Hepatocyte (in vitro differentiated cells): ENCODE measurements around the gene DLG2. TPM values are rescaled to one million over a fixed set of nuclear protein-coding genes. Genes with fewer than 3 reads are reported as not detected.

Experiments used
- DNase-seq: peaks from one replicate; pipeline ENCODE4 v3.0.0-alpha.2; 2016; ENCODE audit warnings: low spot score
- H2AFZ ChIP-seq: fragments of 200-600 bp; sonication (generic); 2 replicates; pipeline ENCODE4 v1.6.0; 2016; ENCODE audit warnings: antibody characterized with exemption, mild to moderate bottlenecking
- H3K27ac ChIP-seq: fragments of 200-600 bp; sonication (generic); 2 replicates; pipeline ENCODE4 v1.5.1; 2016; ENCODE audit warnings: mild to moderate bottlenecking
- H3K27me3 ChIP-seq: fragments of 200-600 bp; sonication (generic); 2 replicates; pipeline ENCODE4 v1.6.1; 2016
- H3K36me3 ChIP-seq: fragments of 200-600 bp; sonication (generic); replicated peaks from 2 replicates; pipeline ENCODE4 v1.5.1; 2016; ENCODE audit warnings: low read depth; ENCODE audit not compliant: insufficient read depth
- H3K4me1 ChIP-seq: fragments of 200-600 bp; sonication (generic); 2 replicates; pipeline ENCODE4 v1.5.1; 2016; ENCODE audit warnings: mild to moderate bottlenecking, moderate library complexity; ENCODE audit not compliant: insufficient read depth
- H3K4me2 ChIP-seq: fragments of 200-600 bp; sonication (generic); 2 replicates; pipeline ENCODE4 v1.6.0; 2016
- H3K4me3 ChIP-seq: fragments of 200-600 bp; sonication (generic); 2 replicates; pipeline ENCODE4 v1.5.1; 2016; ENCODE audit warnings: mild to moderate bottlenecking
- H3K79me2 ChIP-seq: fragments of 200-600 bp; sonication (generic); 2 replicates; pipeline ENCODE4 v1.6.0; 2017; ENCODE audit warnings: mild to moderate bottlenecking
- H3K9me2 ChIP-seq: fragments of 200-600 bp; sonication (generic); replicated peaks from 2 replicates; pipeline ENCODE4 v1.6.0; 2017; ENCODE audit warnings: mild to moderate bottlenecking; ENCODE audit not compliant: insufficient read depth
- H3K9me3 ChIP-seq: fragments of 200-600 bp; sonication (generic); 2 replicates; pipeline ENCODE4 v1.5.1; 2016; ENCODE audit warnings: low read depth, mild to moderate bottlenecking
- H4K20me1 ChIP-seq: fragments of 200-600 bp; sonication (generic); 2 replicates; pipeline ENCODE4 v1.6.0; 2016; ENCODE audit warnings: mild to moderate bottlenecking; ENCODE audit not compliant: insufficient read depth, poor library complexity, severe bottlenecking
- CTCF ChIP-seq: fragments of 200-600 bp; sonication (generic); IDR thresholded peaks from 2 replicates; pipeline ENCODE4 v1.5.1; 2016; ENCODE audit warnings: antibody characterized with exemption, mild to moderate bottlenecking; ENCODE audit not compliant: poor library complexity
- EZH2 ChIP-seq: fragments of 200-600 bp; sonication (generic); IDR thresholded peaks from 2 replicates; pipeline ENCODE4 v1.6.1; 2016; ENCODE audit warnings: antibody characterized with exemption, mild to moderate bottlenecking, borderline replicate concordance
- EZH2phosphoT487 ChIP-seq: fragments of 200-600 bp; sonication (generic); IDR thresholded peaks from one replicate; pipeline ENCODE4 v1.6.1; 2018; ENCODE audit warnings: antibody characterized with exemption, mild to moderate bottlenecking, low read depth, moderate library complexity; ENCODE audit not compliant: unreplicated experiment, severe bottlenecking
- WGBS: methylation state at CpG from one replicate; pipeline ENCODE4 v1.1.6; 2016; ENCODE audit warnings: low lambda C conversion rate; ENCODE audit errors: missing lambda C conversion rate; 5-methylcytosine and 5-hydroxymethylcytosine counted together
- polyA plus RNA-seq: library from polyadenylated mRNA; unstranded; fragments of >200 nt; fragmentation: Nextera tagmentation; extraction: Ambion mirVana; gene quantifications from 2 replicates; pipeline ENCODE4 v1.2.1, GENCODE V29; 2016
- total RNA-seq: library from RNA; depleted of rRNA; stranded (reverse); fragments of >200 nt; gene quantifications from 2 replicates; pipeline ENCODE4 v1.2.3, GENCODE V29; 2014

Gene DLG2
- total and polyA plus RNA-seq, 2 experiments from 2014 or later, result 2.6 to 6.8 TPM

- Histone ChIP-seq H3K36me3 (no peaks in the 10 kb centered on the region), H2AFZ (no peak overlapping the region), H3K79me2 (no peaks in the 10 kb centered on the region), H3K27ac (peak overlapping the region; percentile 68), H3K9me3 (no peaks in the 10 kb centered on the region), H3K9me2 (no peaks in the 10 kb centered on the region), H3K4me3 (no peak overlapping the region), H3K4me2 (peak overlapping the region; percentile 23), H3K27me3 (no peaks in the 10 kb centered on the region), H3K4me1 (peaks cover 8% of the 10 kb centered on the region), H4K20me1 (no peaks in the 10 kb centered on the region)
- TF ChIP-seq EZH2phosphoT487 (no peak), EZH2 (no peak), CTCF (no peak)
- WGBS, result 67% methylated on average over 1 of the region's 1 CpG
- peak; percentile 37 for DNase-seq
Observed at GRCh38 chr11:85170184-85170583, 457.0 kb downstream of the DLG2 start.

- H3K9me3 ChIP-seq, result no peaks in the 10 kb centered on the region
- no peak overlapping the region for H3K27ac ChIP-seq
- no peaks in the 10 kb centered on the region for H3K36me3 ChIP-seq
- no peaks in the 10 kb centered on the region for H4K20me1 ChIP-seq
- no peaks in the 10 kb centered on the region for H3K79me2 ChIP-seq
- DNase-seq, result no peak
- TF ChIP-seq EZH2 (no peak), EZH2phosphoT487 (no peak), CTCF (no peak)
- 88% methylated on average over 1 of the region's 1 CpG for WGBS
- H3K9me2 ChIP-seq, result no peaks in the 10 kb centered on the region
- no peak overlapping the region for H2AFZ ChIP-seq
- no peaks in the 10 kb centered on the region for H3K27me3 ChIP-seq
- peaks cover 8% of the 10 kb centered on the region for H3K4me1 ChIP-seq
- H3K4me2 ChIP-seq, result no peak overlapping the region
- H3K4me3 ChIP-seq, result no peak overlapping the region
Observed at GRCh38 chr11:85167471-85167870, 459.7 kb downstream of the DLG2 start.

- no peaks in the 10 kb centered on the region for H3K79me2 ChIP-seq
- DNase-seq, result no peak
- H3K4me3 ChIP-seq, result no peak overlapping the region
- TF ChIP-seq EZH2phosphoT487 (no peak), EZH2 (no peak), CTCF (no peak)
- no peaks in the 10 kb centered on the region for H3K36me3 ChIP-seq
- no peak overlapping the region for H3K4me2 ChIP-seq
- no peak overlapping the region for H2AFZ ChIP-seq
- H3K9me2 ChIP-seq, result no peaks in the 10 kb centered on the region
- WGBS, result 91% methylated on average over 1 of the region's 1 CpG
- no peak overlapping the region for H3K27ac ChIP-seq
- peaks cover 8% of the 10 kb centered on the region for H3K4me1 ChIP-seq
- no peaks in the 10 kb centered on the region for H3K9me3 ChIP-seq
- H3K27me3 ChIP-seq, result no peaks in the 10 kb centered on the region
- H4K20me1 ChIP-seq, result no peaks in the 10 kb centered on the region
Observed at GRCh38 chr11:85167038-85167437, 460.1 kb downstream of the DLG2 start.

GRCh38 chr11:85165819-85166218, 461.3 kb downstream of the DLG2 start:
- H3K9me3 ChIP-seq, result no peaks in the 10 kb centered on the region
- no peaks in the 10 kb centered on the region for H4K20me1 ChIP-seq
- H3K4me3 ChIP-seq, result no peak overlapping the region
- no peak overlapping the region for H2AFZ ChIP-seq
- no peaks in the 10 kb centered on the region for H3K9me2 ChIP-seq
- H3K27me3 ChIP-seq, result no peaks in the 10 kb centered on the region
- H3K36me3 ChIP-seq, result no peaks in the 10 kb centered on the region
- DNase-seq, result no peak
- 86% methylated on average over 2 of the region's 2 CpGs for WGBS
- H3K4me2 ChIP-seq, result no peak overlapping the region
- no peak overlapping the region for H3K27ac ChIP-seq
- H3K79me2 ChIP-seq, result no peaks in the 10 kb centered on the region
- TF ChIP-seq EZH2, result no peak
- no peak for TF ChIP-seq CTCF
- TF ChIP-seq EZH2phosphoT487, result no peak
- H3K4me1 ChIP-seq, result peaks cover 4% of the 10 kb centered on the region
